NOMO-1 treated with DMSO at 0.1 percent for 48 hours (cell line): Measurements from ENCODE around the gene HGS.

ENCODE experiments used
- DNase-seq: peaks from one replicate; lab custom pipeline; 2025; ENCODE audit not compliant: unreplicated experiment; lab: John Stamatoyannopoulos, UW

HGS gene

GRCh38 chr17:81715872-81716673, 32.3 kb downstream of the HGS start:
- no peak for DNase-seq

DNA sequence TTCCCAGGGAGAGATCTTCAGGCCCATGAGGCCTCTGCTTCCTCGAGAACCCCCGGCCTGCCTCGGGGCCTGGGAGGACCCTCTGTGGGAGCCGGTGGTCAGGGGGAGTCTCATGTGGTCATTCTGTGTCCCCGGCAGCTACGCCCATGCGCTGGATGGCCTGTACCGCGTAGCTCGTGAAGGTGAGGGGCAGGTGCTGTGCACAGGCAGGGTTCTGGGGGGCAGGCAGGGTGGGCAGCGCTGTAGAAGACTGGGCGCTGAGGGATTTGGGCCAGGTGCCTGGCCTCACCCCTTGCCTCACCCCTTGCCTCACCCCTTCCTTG, 32.8 kb downstream of the HGS start:
- no peak for DNase-seq

DNA sequence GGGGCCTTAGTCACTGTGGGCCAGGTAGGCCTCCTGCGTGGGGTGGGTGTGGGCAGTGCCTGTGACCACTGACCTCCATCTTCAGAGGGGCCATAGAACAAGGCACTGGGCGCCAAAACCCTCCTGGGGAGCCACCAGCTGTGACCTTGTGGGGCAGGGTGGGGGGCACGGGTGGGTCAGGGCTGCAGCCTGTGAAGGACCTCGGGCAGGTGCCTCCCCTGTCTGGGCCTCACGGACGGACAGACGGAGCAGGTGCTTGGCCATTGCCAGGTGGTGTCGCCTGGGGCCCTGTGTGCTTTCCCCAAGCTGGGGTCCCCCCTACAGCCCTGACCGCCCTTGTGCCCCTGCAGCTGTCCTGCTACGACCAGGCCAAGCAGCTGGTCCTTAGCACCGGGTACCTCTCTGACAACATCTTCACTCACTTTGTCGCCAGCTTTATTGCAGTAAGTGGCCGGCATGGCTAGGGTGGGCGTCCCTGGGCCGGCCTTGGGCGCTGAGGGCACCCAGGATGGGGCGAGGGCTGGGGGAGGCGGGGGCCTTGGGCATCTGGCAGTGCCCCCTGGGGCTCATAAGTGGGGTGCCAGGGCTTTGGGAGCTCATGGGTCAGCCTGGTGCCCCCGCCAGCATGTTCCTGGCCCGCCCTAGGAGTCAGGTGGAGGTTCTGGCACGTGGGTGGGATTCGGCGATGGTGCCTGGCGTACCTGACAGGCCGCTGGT, 33.4 kb downstream of the HGS start:
- no peak for DNase-seq

GRCh38 chr17:81717766-81718089, 33.9 kb downstream of the HGS start:
- no peak for DNase-seq

DNA sequence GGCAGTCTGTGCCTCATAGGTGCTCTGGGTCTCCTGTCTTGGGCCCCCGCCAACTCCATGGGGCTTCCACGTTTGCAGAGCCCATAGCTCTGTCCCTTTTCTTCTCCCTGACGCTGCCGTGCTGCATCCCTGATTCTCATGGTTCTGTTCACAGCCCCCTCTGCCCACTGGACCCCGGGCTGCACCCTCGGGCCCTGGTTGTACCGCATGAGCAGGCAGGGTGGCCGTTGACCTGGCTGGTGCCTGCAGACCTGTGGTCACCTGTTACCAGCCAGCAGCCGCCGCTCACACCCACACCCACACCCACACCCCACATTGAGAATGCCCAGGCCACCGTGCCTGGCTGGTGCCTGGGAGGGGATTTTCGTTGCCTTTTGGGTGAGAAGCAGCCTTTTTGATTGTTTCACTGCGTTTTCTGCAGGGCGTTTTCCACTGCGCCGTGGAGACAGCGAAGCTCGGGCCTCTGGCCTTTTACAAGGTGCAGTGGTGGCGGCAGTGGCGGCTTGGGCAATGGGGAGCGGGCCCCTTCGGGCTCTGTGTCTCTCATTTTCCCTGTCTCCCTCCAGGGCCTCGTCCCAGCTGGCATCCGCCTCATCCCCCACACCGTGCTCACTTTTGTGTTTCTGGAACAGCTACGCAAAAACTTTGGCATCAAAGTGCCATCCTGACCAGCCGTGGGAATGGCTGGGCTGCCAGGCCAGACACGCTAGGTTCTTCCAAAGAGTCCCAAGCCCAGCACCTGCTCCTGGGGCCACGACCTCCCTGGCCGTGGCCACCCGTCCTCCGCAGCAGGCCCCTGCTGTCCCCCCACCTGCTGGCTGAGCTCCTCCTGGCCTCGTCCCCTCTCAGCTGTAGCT, 35.8 kb downstream of the HGS start:
- DNase-seq: no peak

GRCh38 chr17:81720267-81721071, 36.7 kb downstream of the HGS start:
- no peak for DNase-seq

GRCh38 chr17:81722184-81723120, 38.6 kb downstream of the HGS start:
- DNase-seq: no peak

- DNase-seq: no peak
These were observed 39.9 kb downstream of the HGS start for GRCh38 chr17:81723651-81724209.

DNA sequence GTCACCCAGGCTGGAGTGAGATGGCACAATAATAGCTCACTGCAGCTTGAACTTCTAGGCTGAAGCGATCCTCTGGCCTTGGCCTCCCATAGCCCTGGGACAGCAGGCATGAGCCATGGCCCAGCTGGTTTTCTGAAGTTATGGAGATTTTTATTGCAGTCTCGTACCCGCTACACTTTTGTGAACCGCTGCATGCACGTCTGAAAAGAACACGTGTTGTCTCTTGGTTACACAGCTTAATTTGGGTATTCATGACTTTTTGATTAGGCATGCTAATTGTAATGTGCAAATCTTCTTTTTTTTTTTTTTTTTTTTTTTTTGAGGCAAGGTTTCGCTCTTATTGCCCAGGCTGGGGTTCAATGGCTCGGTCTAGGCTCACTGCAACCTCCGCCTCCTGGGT, 41.6 kb downstream of the HGS start:
- DNase-seq: no peak

DNA sequence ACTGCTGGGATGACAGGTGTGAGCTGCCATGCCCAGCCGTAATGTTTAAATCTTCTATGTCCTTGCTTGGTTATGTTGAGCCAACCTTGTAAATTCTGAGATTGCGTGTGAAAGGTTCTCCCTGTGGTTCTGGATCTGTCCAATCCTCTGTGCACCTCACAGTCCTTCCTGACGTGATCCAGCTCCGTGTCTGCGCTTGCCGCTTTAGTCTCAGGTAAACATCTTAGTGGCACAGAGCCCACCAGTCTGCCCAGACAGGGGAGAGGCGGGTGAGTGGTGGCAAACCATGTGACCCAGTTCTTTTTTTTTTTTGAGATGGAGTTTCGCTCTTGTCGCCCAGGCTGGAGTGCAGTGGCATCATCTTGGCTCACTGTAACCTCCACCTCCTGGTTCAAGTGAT, 42.2 kb downstream of the HGS start:
- DNase-seq: no peak

GRCh38 chr17:81727324-81728031, 43.7 kb downstream of the HGS start:
- no peak for DNase-seq

- DNase-seq: peak; percentile 67
These were observed 49.9 kb downstream of the HGS start for GRCh38 chr17:81733507-81734404.

- DNase-seq: no peak
These were observed 50.8 kb downstream of the HGS start for GRCh38 chr17:81734405-81735263.

GRCh38 chr17:81735264-81736102, 51.7 kb downstream of the HGS start:
- DNase-seq: peak; percentile 99

DNA sequence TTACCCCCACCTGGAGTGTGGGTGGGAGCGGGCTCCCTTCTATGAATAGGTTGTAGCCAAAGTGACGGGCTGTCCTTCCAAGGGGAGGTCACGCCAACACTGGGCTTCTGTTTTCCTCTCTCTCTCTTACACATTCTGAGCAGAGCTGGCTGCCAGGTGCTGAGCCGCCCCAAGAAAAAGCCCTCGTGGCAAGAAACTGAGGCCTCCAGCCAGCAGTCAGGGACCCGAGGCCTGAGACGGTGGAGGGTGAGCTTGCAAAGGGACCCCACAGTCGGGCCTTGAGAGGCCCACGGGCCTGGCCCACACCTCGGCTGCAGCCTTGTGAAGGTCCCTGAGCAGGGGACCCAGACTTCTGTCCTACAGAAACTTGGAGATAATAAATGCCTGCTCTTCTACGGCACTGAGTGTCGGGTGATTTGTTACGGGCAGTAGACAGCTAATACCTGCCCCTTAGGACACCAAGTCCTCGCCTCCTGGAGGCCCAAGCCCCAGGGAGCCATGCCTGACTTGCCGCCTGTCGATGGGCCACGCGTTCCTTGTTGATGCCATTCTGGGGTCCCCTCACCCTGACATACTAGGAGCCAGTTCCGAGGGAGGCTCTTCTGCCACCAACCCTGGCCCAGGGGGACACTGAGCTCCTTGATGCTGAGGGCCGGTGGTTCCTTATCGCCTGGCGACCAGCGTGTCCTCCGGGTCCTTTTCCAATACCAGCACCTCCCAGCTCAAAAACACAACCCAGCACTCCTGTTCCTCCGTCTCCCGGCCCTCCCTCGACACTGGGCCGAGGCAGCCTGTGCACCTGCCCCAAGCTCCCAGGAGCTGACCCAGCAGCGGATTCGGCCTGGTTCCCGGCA, 54.4 kb downstream of the HGS start:
- no peak for DNase-seq
